IPS-20b (cell line): ENCODE data around the gene RPTOR.

Source experiments
- H3K27ac ChIP-seq: one replicate; pipeline ENCODE4 v1.5.1; 2013; ENCODE audit warnings: low read length
- H3K27me3 ChIP-seq: 2 replicates; pipeline ENCODE4 v1.6.1; 2013; ENCODE audit warnings: mild to moderate bottlenecking, low read length, inconsistent platforms; ENCODE audit not compliant: insufficient read depth
- H3K36me3 ChIP-seq: 2 replicates; pipeline ENCODE4 v1.6.1; 2013; ENCODE audit warnings: low read depth, mild to moderate bottlenecking, inconsistent platforms, low read length, moderate library complexity; ENCODE audit not compliant: insufficient read depth
- H3K4me1 ChIP-seq: 2 replicates; pipeline ENCODE4 v1.6.1; 2013; ENCODE audit warnings: mild to moderate bottlenecking, control low read depth, inconsistent platforms, low read length, moderate library complexity; ENCODE audit not compliant: insufficient read depth
- H3K4me3 ChIP-seq: 2 replicates; pipeline ENCODE4 v1.5.1; 2013; ENCODE audit warnings: mild to moderate bottlenecking, low read length, inconsistent platforms
- H3K9ac ChIP-seq: 2 replicates; pipeline ENCODE4 v1.6.1; 2013; ENCODE audit warnings: low read depth, mild to moderate bottlenecking, inconsistent platforms, low read length, moderate library complexity
- H3K9me3 ChIP-seq: 2 replicates; pipeline ENCODE4 v1.6.1; 2013; ENCODE audit warnings: mild to moderate bottlenecking, low read depth, low read length, inconsistent platforms; ENCODE audit not compliant: insufficient read depth

Gene RPTOR

DNA sequence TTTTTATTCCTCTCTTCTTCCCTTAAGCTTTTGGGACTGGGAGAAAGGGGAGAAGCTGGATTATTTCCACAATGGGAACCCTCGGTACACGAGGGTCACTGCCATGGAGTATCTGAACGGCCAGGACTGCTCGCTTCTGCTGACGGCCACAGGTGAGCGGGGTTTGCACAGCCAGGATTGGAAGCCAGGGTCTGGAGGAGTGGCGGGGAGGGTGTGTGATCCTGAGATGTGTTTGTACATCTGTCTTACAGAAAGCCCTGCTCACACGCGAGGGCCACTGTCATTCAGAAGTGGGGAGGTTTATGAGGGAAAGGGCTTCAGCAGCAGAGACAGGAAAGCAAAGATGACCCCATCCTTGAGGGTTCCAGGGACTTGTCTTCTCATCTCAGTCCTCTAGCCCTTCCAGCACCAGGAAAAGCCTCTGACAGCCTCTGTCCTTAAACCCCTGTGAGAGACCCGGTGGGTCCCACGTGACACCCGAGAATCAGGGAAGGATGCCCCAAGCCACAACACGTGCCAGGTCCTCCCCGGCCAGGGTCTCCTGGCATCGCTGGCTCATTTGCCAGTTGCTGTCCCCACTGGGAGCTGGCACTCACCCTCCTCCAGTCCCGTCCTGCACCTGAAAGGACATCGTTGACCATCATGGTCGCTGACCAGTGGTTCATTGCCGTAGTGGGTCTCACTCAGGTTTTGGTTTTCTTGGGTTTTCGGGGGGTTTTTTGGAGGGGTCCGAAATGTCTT, 402.7 kb downstream of the RPTOR start:
- no peaks in the 10 kb centered on the region for H3K27me3 ChIP-seq

DNA sequence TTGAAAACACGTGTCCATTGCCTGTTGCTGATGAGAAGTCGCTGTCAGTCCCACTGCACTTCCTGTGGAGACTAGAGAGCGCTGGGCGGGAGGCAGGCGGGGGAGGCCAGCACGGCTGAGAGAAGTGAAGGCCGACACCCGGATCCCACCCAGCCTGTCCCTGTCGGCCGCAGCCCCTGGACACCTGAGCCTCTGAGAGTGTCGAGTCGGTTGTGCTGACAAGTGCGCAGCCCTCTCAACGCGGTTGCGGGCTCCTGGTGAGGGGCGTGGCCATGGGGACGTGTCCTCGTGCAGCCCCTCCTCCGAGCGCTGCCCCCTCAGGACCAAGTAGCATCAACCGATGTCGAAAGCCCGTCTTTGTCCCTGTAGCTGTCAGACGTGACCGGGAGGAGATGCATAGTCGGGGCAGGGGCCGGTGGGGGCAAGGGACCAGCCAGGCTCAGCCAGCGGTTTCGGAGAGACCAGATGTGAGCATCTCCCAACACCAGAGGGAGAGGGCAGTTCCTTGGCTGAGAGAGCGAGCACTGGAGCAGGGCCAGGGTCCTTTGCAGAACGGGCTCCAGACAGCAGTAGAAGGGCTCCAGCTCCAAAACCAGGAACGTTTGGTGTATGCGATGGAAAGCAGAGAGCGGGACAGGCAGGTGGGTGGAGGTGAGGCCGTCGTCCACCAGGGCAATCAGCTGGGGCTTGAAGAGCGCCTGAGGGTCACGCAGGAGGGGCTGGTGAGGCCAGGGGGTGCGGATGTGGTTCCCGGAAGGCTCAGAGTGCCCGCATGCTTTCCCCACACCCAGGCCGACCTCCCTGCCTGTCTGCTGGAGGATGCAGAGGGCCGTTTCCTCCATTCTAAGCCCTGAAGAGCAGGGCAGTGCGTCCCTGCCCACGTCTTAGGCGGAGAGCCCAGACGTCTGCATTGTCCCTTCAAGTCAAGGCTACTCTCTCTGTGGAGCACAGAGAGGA, 403.7 kb downstream of the RPTOR start:
- Histone ChIP-seq H3K27ac (no peak overlapping the region), H3K4me1 (no peaks in the 10 kb centered on the region), H3K9me3 (no peaks in the 10 kb centered on the region), H3K36me3 (peaks cover 6% of the 10 kb centered on the region; the same call in 1 of the 2 replicates), H3K9ac (no peak overlapping the region), H3K4me3 (no peak overlapping the region), H3K27me3 (no peaks in the 10 kb centered on the region)

More for the DNA sequence above, 402.7 kb downstream of the RPTOR start:
- Histone ChIP-seq H3K27ac (no peak overlapping the region), H3K36me3 (peaks cover 6% of the 10 kb centered on the region; the same call in 1 of the 2 replicates), H3K4me3 (no peak overlapping the region), H3K4me1 (no peaks in the 10 kb centered on the region), H3K9ac (no peak overlapping the region), H3K9me3 (no peaks in the 10 kb centered on the region)

DNA sequence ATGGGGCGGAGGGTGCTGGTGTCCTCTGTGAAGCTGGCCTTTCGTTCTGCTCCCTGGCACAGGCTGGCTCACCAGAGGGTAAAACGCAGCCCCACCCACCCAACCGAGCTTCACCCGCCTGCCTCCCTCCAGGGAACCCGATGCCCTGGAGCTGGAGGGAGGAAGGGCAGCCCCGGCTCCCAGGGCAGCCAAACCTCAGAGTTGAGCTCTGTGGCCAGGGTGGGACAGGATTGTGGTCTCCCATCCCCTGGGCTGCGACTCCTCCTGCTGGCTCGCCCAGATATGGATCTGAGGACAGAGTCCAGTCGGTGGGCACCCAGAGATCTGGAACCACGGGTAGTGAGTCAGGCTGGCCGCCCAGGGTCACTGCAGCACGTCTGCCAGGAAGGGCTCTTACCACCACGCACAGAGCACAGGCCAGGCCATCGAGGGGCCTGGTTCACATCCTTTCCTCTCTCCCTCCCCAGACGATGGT, 404.4 kb downstream of the RPTOR start:
- H3K9ac ChIP-seq, result no peak overlapping the region
- peaks cover 6% of the 10 kb centered on the region; the same call in 1 of the 2 replicates for H3K36me3 ChIP-seq
- H3K4me3 ChIP-seq, result no peak overlapping the region
- no peak overlapping the region for H3K27ac ChIP-seq
- H3K27me3 ChIP-seq, result no peaks in the 10 kb centered on the region
- no peaks in the 10 kb centered on the region for H3K9me3 ChIP-seq
- no peaks in the 10 kb centered on the region for H3K4me1 ChIP-seq

DNA sequence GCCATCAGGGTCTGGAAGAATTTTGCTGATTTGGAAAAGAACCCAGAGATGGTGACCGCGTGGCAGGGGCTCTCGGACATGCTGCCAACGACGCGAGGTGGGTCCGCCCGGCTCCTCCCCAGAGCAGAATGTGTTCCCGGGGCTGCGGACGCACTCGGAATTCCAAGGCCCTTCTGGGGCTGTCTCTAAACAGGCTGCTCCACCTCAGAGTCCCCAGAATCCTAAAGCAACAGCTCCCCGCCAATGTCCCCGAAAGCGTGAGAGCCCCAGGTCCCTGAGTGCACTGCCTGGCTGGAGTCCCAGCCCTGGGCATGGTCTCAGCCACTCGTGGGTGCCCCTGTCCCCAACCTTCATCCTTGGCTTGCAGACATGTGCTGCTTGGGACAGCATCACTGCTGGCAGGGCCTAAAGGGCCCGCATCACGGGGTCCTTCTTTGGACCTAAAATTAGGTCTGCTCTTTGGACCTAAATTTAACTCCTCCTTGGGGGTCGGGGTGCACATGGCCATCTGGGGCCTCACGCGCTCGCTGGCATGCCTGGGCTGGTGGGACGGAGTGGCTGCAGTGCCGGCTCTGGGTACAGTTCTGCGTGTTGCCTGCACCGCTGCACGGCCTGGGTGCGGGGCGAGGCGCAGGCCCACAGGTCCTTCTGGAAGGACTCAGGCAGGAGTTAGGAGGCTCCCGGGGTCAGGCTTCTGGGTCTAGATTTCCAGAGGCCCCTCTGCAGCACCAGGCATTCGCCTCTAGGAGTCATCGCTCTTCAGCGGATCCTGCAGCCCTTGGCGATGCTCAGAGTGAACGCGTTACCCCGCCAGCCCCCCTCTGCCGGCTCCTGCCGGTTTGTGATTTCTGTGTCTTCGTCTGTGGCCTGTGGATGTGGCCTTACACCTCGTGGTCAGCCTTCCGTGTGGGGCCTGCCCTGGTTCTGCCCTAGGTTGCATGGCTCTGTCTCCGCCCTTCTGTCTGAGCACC, 405.1 kb downstream of the RPTOR start:
- Histone ChIP-seq H3K27ac (no peak overlapping the region), H3K9me3 (no peaks in the 10 kb centered on the region), H3K27me3 (no peaks in the 10 kb centered on the region), H3K4me1 (no peaks in the 10 kb centered on the region), H3K9ac (no peak overlapping the region), H3K36me3 (peaks cover 6% of the 10 kb centered on the region; the same call in 1 of the 2 replicates), H3K4me3 (no peak overlapping the region)

DNA sequence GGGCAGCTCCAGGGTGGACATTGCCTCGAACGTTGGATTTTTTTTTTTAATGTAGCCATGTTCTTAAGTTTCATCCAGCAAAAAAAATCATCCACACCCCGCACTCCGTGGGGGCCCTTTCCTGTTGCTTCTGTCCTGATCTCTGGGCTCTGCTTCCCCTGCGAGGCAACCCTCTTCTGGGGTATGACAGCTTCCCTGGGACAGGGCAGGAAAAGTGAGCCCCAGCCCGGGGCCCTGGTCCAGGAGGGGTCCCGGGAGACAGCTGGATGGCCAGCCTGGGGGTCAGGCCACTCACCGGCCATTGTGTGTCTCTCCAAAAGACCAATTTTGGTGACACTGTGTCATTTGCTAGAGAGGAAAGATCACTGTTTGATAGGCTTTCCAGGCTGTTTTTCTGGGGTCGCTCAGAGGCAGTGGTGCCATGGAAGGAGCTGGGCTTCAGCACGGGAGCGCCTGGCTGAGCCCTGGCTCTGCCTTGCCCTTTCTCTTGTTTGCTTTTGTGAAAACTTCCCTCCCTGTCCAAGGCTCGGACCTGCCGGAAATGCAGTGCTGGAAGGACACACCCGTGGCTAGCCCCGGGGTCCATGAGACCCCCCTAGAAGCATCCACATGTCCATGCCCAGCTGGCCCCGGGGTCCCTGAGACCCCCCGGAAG, 406.0 kb downstream of the RPTOR start:
- Histone ChIP-seq H3K27ac (no peak overlapping the region), H3K36me3 (peaks cover 6% of the 10 kb centered on the region; the same call in 1 of the 2 replicates), H3K27me3 (no peaks in the 10 kb centered on the region), H3K4me1 (no peaks in the 10 kb centered on the region), H3K4me3 (no peak overlapping the region), H3K9me3 (no peaks in the 10 kb centered on the region), H3K9ac (no peak overlapping the region)

DNA sequence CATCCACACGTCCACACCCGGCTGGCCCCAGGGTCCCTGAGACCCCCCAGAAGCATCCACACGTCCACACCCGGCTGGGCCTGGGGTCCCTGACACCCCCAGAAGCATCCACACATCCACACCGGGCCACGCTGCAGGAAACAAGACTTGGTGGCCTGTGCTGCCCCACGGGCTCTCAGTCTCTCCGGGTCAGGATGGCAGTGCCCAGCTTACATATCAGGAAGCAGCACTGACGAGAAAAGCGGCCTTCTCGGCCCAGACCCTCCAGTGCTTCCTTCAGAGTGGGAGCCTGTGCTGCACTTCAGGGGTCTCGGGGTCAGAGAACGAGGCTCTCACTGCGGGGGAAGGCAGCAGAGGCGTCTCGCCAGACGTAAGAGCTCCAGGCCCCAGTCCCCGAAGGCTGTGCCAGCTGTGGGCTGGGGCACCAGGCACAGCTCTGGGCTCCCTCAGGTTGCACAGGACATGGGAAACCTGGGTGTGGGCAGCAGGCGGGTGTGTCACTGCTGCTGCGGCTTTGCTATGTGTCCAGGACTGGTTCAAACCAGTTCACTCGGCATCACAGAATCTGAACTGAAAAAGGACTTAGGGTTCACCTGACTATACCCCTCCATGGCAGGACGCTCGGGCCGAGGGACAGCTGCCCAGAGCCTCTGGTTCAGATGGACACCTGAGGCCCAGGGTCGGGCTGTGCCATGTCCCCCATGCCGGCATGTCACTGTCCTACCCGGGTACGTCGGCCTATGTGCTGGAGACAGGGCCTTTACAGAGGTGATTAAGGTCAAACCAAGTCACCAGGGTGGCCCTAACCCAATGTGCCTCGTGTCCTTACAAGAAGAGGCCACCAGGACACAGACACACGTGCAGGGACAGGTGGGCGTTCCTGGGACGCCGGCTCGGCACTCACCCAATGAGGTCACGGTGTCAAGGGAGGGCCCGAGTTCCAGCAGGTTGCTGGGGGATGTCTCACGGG, 406.8 kb downstream of the RPTOR start:
- peaks cover 3% of the 10 kb centered on the region; the same call in 1 of the 2 replicates for H3K36me3 ChIP-seq
- no peak overlapping the region for H3K27ac ChIP-seq
- H3K9ac ChIP-seq, result no peak overlapping the region
- H3K4me1 ChIP-seq, result no peaks in the 10 kb centered on the region
- H3K9me3 ChIP-seq, result no peaks in the 10 kb centered on the region
- no peak overlapping the region for H3K4me3 ChIP-seq
- no peaks in the 10 kb centered on the region for H3K27me3 ChIP-seq

DNA sequence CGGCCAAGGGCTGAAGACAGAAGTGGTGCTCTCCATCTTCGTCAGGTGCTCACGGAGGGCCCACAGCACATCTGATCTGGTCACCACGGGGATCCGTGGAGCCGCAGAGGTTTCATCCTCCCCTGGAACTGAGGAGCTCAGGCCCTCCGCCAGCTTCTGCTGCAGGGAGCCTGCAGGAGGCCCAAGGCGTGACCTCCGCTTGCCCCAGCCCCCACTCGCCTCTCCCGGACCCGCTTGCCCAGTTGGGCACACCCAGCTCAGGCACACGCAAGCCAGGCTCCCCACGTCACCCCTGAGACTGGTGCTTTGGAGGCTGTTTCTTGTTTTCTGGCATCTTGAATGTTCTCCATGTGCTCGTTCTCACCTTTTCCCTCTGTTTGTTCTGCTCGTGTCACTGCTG, 407.7 kb downstream of the RPTOR start:
- Histone ChIP-seq H3K9ac (no peak overlapping the region), H3K4me1 (no peaks in the 10 kb centered on the region), H3K4me3 (no peak overlapping the region), H3K27ac (no peak overlapping the region), H3K9me3 (no peaks in the 10 kb centered on the region), H3K27me3 (no peaks in the 10 kb centered on the region), H3K36me3 (no peaks in the 10 kb centered on the region)

DNA sequence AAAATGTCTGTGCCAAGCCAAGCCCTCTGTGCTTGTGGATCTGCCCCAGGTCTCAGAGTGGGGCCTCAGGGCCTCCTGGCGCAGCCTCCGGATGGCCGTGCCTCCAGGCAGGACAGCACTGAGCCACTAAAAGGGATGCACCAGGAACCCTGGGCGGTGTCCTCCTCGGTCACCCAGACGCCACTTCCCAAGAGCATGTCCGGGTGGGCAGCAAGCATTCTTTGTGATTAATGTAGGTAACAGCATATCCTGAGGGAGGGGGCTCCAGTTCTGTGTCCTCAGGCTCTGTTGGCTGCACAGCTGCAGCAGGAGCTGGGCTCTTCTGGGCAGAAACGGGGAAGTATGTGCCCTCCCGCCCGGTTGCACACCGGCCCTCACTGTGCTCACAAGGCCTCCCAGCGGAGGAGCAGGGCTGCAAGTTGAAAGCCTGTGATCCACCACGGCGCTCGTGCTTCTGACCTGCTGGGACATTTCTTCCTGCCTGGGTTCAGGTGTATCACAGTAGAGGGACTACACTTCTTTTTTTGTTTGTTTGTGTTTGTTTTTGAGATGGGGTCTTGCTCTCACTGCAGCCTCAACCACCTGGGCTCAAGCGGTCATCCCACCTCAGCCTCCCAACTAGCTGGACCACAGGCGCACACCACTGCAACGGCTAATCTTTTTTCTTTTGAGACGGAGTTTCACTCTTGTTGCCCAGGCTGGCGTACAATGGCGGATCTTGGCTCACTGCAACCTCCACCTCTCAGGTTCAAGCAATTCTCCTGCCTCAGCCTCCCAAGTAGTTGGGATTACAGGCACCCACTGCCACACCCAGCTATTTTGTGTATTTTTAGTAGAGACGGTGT, 409.1 kb downstream of the RPTOR start:
- Histone ChIP-seq H3K36me3 (no peaks in the 10 kb centered on the region), H3K27me3 (no peaks in the 10 kb centered on the region), H3K27ac (no peak overlapping the region), H3K4me1 (no peaks in the 10 kb centered on the region), H3K4me3 (no peak overlapping the region), H3K9me3 (no peaks in the 10 kb centered on the region), H3K9ac (no peak overlapping the region)

DNA sequence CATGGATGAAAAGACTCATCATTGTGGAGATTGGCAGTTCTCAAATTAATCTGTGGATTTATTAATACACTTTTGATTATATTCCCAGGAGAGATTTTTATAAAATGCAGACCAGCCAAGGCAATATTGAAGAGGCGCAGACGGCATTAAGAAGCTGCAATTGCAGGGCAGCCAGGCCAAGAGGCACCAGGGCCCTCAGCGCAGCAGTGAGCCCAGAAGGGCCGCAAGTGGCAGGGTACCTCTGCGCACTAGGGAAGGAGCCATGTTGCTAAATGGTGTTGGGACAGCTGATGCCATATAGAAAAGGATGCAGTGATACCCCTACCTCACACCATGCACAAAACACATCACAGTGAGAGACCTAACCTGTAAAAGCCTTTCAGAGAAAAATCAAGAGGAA, 410.4 kb downstream of the RPTOR start:
- Histone ChIP-seq H3K27me3 (no peaks in the 10 kb centered on the region), H3K27ac (no peak overlapping the region), H3K4me3 (no peak overlapping the region), H3K9me3 (no peaks in the 10 kb centered on the region), H3K9ac (no peak overlapping the region), H3K36me3 (no peaks in the 10 kb centered on the region), H3K4me1 (no peaks in the 10 kb centered on the region)
